ENCODE measurements around the gene PRPSAP1.

The PRPSAP1 gene

GRCh38 chr17:76353599-76354316 lies at the start of gene PRPSAP1:
TSS of gene PRPSAP1 (minus strand) at chr17:76353916. CDS start at chr17:76353703, 213 bp downstream.
- peaks cover 21% of the 10 kb centered on the region for H3K4me1 Mint-ChIP-seq (ENCODE audit: low read depth)
- peak within 1 kb of the TSS; percentile 95 for H3K27ac Mint-ChIP-seq
- H3K9me3 Mint-ChIP-seq, result no peaks in the 10 kb centered on the region
- no peaks in the 10 kb centered on the region for H3K27me3 Mint-ChIP-seq (ENCODE audit: low read depth)
- peak within 1 kb of the TSS; percentile 93 for H3K4me3 Mint-ChIP-seq
- peaks cover 4% of the 10 kb centered on the region for H3K36me3 Mint-ChIP-seq (ENCODE audit: low read depth)

GRCh38 chr17:76402711-76403110 lies 49.0 kb upstream of the PRPSAP1 start:
- Mint-ChIP-seq H3K9me3 (no peaks in the 10 kb centered on the region), H3K27ac (no peak overlapping the region), H3K27me3 (ENCODE audit: low read depth) (no peaks in the 10 kb centered on the region), H3K36me3 (ENCODE audit: low read depth) (peaks cover 25% of the 10 kb centered on the region), H3K4me3 (no peak overlapping the region), H3K4me1 (ENCODE audit: low read depth) (peaks cover 2% of the 10 kb centered on the region)

- H3K4me3 Mint-ChIP-seq, result no peak overlapping the region
- no peaks in the 10 kb centered on the region for H3K9me3 Mint-ChIP-seq
- peaks cover 27% of the 10 kb centered on the region for H3K36me3 Mint-ChIP-seq (ENCODE audit: low read depth)
- H3K27ac Mint-ChIP-seq, result no peak overlapping the region
- H3K4me1 Mint-ChIP-seq (ENCODE audit: low read depth), result no peaks in the 10 kb centered on the region
- H3K27me3 Mint-ChIP-seq (ENCODE audit: low read depth), result no peaks in the 10 kb centered on the region
Measured at GRCh38 chr17:76399175-76400172, 45.8 kb upstream of the PRPSAP1 start.

GRCh38 chr17:76398523-76399174 lies 44.9 kb upstream of the PRPSAP1 start:
- Mint-ChIP-seq H3K9me3 (no peaks in the 10 kb centered on the region), H3K4me1 (ENCODE audit: low read depth) (no peaks in the 10 kb centered on the region), H3K36me3 (ENCODE audit: low read depth) (peaks cover 25% of the 10 kb centered on the region), H3K27ac (no peak overlapping the region), H3K27me3 (ENCODE audit: low read depth) (no peaks in the 10 kb centered on the region), H3K4me3 (no peak overlapping the region)

- Mint-ChIP-seq H3K9me3 (no peaks in the 10 kb centered on the region), H3K4me1 (ENCODE audit: low read depth) (no peaks in the 10 kb centered on the region), H3K27ac (no peak overlapping the region), H3K4me3 (no peak overlapping the region), H3K27me3 (ENCODE audit: low read depth) (no peaks in the 10 kb centered on the region), H3K36me3 (ENCODE audit: low read depth) (peaks cover 26% of the 10 kb centered on the region)
Measured at GRCh38 chr17:76397687-76398522, 44.2 kb upstream of the PRPSAP1 start.

- H3K4me1 Mint-ChIP-seq (ENCODE audit: low read depth), result no peaks in the 10 kb centered on the region
- no peak overlapping the region for H3K4me3 Mint-ChIP-seq
Measured at GRCh38 chr17:76397184-76397583, 43.5 kb upstream of the PRPSAP1 start.

GRCh38 chr17:76395980-76396379 lies 42.3 kb upstream of the PRPSAP1 start:
- no peak overlapping the region for H3K4me3 Mint-ChIP-seq
- no peaks in the 10 kb centered on the region for H3K9me3 Mint-ChIP-seq
- no peaks in the 10 kb centered on the region for H3K4me1 Mint-ChIP-seq (ENCODE audit: low read depth)
- peaks cover 21% of the 10 kb centered on the region for H3K36me3 Mint-ChIP-seq (ENCODE audit: low read depth)
- no peak overlapping the region for H3K27ac Mint-ChIP-seq
- no peaks in the 10 kb centered on the region for H3K27me3 Mint-ChIP-seq (ENCODE audit: low read depth)

More at GRCh38 chr17:76397184-76397583, 43.5 kb upstream of the PRPSAP1 start:
- no peaks in the 10 kb centered on the region for H3K27me3 Mint-ChIP-seq (ENCODE audit: low read depth)
- H3K9me3 Mint-ChIP-seq, result no peaks in the 10 kb centered on the region
- H3K27ac Mint-ChIP-seq, result no peak overlapping the region
- H3K36me3 Mint-ChIP-seq (ENCODE audit: low read depth), result peaks cover 23% of the 10 kb centered on the region

GRCh38 chr17:76394166-76394565 lies 40.5 kb upstream of the PRPSAP1 start:
- Mint-ChIP-seq H3K4me3 (no peak overlapping the region), H3K9me3 (no peaks in the 10 kb centered on the region), H3K36me3 (ENCODE audit: low read depth) (peaks cover 20% of the 10 kb centered on the region), H3K27ac (no peak overlapping the region), H3K27me3 (ENCODE audit: low read depth) (no peaks in the 10 kb centered on the region), H3K4me1 (ENCODE audit: low read depth) (no peaks in the 10 kb centered on the region)

- Mint-ChIP-seq H3K27ac (no peak overlapping the region), H3K4me1 (ENCODE audit: low read depth) (peaks cover 1% of the 10 kb centered on the region), H3K36me3 (ENCODE audit: low read depth) (peaks cover 13% of the 10 kb centered on the region), H3K4me3 (no peak overlapping the region), H3K9me3 (no peaks in the 10 kb centered on the region), H3K27me3 (ENCODE audit: low read depth) (no peaks in the 10 kb centered on the region)
Measured at GRCh38 chr17:76391200-76391715, 37.5 kb upstream of the PRPSAP1 start.

- Mint-ChIP-seq H3K4me1 (ENCODE audit: low read depth) (peaks cover 5% of the 10 kb centered on the region), H3K4me3 (no peak overlapping the region), H3K9me3 (no peaks in the 10 kb centered on the region), H3K27ac (no peak overlapping the region), H3K27me3 (ENCODE audit: low read depth) (no peaks in the 10 kb centered on the region), H3K36me3 (ENCODE audit: low read depth) (peaks cover 13% of the 10 kb centered on the region)
Measured at GRCh38 chr17:76390003-76390421, 36.3 kb upstream of the PRPSAP1 start.

GRCh38 chr17:76388966-76389888 lies 35.5 kb upstream of the PRPSAP1 start:
- Mint-ChIP-seq H3K9me3 (no peaks in the 10 kb centered on the region), H3K27me3 (ENCODE audit: low read depth) (no peaks in the 10 kb centered on the region), H3K27ac (no peak overlapping the region), H3K4me1 (ENCODE audit: low read depth) (peaks cover 5% of the 10 kb centered on the region), H3K36me3 (ENCODE audit: low read depth) (peaks cover 13% of the 10 kb centered on the region), H3K4me3 (no peak overlapping the region)

GRCh38 chr17:76386966-76387765 lies 33.5 kb upstream of the PRPSAP1 start:
- H3K4me1 Mint-ChIP-seq (ENCODE audit: low read depth), result peaks cover 9% of the 10 kb centered on the region
- no peak overlapping the region for H3K27ac Mint-ChIP-seq

More at GRCh38 chr17:76386966-76387765, 33.5 kb upstream of the PRPSAP1 start:
- Mint-ChIP-seq H3K27me3 (ENCODE audit: low read depth) (no peaks in the 10 kb centered on the region), H3K36me3 (ENCODE audit: low read depth) (peaks cover 7% of the 10 kb centered on the region), H3K9me3 (no peaks in the 10 kb centered on the region), H3K4me3 (no peak overlapping the region)
